Measurements from ENCODE around the gene GRIK1.

DNA sequence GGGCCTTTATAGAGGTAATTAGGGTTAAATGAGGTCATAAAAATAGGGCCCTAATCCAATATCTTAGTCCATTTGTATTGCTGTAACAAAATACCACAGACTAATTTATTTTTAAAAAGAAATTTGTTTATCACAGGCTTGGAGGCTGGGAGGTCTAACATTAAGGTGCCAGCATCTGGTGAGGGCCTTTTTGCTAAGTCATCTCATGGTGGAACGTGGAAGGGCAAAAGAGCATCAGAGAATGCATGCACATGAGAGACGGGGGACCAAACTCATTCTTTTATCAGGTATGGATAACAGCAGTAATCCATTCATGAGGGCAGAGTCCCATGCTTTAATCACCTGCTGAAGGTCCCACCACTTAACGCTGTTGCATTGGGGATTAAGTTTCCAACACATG is 313.8 kb downstream of the GRIK1 start:
- TF ChIP-seq, protein P1, sequence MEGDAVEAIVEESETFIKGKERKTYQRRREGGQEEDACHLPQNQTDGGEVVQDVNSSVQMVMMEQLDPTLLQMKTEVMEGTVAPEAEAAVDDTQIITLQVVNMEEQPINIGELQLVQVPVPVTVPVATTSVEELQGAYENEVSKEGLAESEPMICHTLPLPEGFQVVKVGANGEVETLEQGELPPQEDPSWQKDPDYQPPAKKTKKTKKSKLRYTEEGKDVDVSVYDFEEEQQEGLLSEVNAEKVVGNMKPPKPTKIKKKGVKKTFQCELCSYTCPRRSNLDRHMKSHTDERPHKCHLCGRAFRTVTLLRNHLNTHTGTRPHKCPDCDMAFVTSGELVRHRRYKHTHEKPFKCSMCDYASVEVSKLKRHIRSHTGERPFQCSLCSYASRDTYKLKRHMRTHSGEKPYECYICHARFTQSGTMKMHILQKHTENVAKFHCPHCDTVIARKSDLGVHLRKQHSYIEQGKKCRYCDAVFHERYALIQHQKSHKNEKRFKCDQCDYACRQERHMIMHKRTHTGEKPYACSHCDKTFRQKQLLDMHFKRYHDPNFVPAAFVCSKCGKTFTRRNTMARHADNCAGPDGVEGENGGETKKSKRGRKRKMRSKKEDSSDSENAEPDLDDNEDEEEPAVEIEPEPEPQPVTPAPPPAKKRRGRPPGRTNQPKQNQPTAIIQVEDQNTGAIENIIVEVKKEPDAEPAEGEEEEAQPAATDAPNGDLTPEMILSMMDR (IDR thresholded peaks at IDR 0.05), result no peak
- TF ChIP-seq POLR2A (IDR thresholded peaks at IDR 0.05), result no peak

All from thyroid gland (tissue), 4 donors.